Activated CD8-positive, alpha-beta memory T cell treated with anti-CD3 and anti-CD28 coated beads for 4 hours (primary cell): ENCODE data around the gene CAPN12.
"Not testable (repeated sequence)": the region's sequence is repeated elsewhere in the genome, so short reads cannot be mapped to it uniquely, and the experiment has no call there.

ENCODE experiments used
- DNase-seq, 2 donors: peaks; one replicate each; pipeline ENCODE4 v3.0.0-alpha.2; 2020; ENCODE audit warnings: low read depth in 2 of 2

The CAPN12 gene

DNA sequence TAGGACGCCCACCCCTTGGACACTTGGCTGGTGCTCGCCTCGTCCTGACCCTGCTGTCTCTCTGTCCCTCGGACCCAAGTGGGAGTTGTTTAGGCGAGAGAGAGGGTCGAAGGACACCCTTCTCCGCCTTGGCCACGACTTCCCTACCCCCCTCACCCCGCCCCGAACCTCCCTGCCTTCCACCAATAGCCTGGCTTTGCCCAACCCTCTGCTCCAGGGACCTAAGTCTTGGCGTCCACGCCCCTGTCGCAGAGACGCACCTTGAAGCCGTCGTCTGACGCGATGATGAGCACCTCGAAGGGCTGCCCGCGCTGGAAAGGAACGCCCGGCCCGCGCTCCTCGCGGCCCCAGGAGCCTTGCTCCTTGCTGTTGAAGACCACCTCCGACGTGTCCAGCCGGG, 27.3 kb upstream of the CAPN12 start:
- not testable (repeated sequence) for DNase-seq

DNA sequence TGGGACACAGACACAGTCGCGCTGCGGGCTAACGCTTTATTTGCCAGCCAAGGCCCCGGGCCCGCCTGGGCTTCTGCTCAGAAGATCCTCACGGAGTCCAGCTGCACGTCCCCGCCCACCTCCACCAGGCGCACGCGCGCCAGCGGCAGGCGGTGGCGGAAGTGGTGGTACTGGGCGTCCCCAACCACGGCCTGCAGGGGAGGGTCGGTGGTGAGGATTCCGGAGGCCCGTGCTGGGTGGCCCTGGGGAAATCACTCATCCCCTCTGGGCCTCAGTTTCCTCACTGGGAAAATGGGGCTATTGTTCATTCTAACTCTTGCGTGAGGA, 26.6 kb upstream of the CAPN12 start:
- DNase-seq, result not testable (repeated sequence)

DNA sequence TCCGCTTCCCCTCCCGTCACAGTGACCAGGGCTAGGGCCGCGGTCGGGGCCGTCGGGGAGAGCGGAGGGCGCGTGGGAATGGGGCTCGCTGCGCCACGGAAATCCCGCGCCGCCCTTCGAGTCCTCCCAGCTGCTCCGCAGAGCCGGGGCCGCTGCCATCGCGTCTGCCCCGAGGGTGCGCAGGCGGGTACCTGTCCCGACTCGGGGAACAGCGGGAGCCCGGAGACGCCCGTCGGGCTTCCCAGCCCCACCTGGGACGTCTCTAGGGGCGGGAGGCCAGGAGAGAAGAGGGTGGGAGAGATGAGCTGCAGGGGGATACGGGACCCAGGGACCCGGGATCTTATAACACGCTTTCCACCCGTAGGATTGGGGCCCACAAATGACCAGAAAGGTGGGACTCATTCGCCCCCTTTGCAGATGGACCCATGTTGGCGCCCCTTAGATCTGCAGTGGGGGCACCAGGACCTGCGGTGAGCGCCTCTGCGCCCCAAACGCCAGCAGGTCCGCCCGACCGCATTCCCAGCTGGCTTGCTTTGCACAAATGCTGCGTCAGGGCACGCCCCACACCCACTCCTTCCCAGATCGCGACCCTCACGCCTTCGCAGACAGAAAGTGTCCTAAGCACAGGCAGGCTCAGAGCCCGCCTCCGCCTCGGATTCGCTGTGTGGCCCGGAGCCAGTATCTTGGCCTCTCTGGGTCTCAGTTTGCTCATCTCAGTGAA, 26.1 kb upstream of the CAPN12 start:
- not testable (repeated sequence) for DNase-seq

DNA sequence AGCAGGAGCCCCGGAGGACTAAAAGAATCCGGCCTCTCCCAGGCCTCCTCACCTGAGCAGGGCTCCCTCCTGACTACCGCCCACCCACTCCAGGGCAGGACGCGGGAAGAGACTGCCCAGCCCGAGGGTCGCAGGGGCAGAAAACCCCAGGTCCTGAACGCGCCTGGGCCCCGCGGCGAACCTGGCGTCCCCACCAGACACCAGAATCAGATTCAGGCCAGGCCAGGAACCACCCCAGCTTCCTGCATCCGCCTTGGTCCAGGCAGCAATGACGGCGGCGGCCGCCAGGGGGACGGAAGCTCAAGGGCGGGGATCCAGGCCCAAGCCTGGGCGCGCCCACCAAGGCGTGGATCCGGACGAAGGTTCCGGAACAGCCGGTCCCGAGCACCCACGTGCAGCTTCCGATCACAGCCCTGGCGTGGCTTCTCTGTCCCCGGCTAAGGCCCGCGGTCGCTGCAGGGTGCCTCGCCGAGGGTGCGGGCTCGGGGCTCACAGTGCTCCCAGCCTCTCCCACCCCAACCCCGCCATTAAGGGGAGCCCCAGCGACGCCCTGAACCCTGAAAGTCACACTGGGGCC, 25.4 kb upstream of the CAPN12 start:
- peak; percentile 77 to 82 for DNase-seq

DNA sequence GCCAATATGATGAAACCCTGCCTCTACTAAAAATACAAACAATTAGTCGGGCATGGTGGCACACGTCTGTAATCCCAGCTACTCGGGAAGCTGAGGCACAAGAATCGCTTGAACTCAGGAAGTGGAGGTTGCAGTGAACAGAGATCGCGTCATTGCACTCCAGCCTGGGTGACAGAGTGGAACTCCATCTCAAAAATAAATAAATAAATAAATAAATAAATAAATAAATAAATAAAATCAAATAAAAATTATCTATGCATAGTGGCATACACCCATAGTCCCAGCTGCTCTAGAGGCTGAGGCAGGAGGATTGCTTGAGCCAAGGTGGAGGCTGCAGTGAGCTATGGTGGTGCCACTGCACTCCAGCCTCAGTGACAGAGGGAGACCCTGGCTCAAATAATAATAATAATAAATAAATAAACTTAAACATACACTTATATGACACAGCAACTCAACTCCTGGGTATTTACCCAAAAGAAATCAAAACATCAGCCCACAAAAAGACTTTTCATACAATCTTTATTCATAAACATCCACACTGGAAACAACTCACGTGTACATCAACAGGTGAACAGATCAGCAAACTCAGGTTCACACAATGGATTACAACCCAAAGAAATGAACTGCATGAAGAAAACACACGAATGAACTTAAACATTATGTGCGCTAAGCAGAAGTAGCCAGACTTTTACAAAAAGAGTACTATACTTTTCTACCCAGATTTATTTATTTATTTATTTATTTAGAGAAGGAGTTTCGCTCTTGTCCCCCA, 22.2 kb upstream of the CAPN12 start:
- DNase-seq, result no peak

DNA sequence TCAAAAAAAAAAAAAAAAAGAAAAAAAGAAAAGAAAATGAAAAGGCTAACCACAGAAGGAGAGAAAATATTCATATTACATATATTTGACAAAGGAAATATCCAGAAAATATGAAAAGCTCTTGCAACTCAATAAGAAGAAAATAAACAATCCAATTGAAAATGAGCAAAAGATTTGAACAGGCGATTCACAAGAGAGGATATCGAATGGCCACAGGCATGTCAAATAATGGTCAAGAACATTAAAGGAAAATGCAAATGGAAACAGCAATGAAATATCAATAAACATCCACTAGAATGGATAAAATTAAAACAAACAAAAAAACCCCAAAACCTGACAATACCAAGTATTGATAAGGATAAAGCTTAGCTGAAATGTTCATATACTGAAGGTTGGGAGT, 20.9 kb upstream of the CAPN12 start:
- DNase-seq, result no peak

DNA sequence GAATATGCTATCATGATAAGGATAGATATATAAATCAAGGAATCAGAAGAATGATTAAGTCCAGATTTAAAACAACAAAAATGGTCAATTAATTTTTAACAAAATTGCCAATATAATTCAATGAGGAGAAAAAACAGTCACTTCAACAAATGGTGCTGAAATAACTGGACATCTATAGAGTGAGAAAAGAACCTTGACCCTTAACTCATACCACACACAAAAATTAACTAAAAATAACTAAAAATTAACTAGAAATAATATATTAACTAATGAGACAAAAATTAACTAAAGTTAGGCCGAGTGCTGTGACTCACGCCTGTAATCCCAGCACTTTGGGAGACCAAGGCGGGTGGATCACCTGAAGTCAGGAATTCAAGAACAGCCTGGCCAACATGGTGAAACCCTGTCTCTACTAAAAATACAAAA, 19.5 kb upstream of the CAPN12 start:
- DNase-seq, result no peak

DNA sequence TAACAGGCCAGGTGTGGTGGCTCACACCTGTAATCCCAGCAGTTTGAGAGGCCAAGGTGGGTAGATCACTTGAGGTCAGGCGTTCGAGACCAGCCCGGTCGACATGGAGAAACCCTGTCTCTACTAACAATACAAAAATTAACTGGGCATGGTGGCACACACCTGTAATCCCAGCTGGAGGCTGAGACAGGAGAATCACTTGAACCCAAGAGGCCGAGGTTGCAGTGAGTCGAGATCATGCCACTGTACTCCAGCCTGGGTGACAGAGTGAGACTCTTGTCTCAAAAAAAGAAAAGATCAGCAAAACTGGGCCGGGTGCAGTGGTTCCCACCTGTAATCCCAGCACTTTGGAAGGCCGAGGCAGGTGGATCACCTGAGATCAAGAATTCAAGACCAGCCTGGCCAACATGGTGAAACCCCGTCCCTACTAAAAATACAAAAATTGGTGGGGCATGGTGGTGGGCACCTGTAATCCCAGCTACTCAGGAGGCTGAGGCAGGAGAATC, 17.7 kb upstream of the CAPN12 start:
- DNase-seq, result not testable (repeated sequence)

DNA sequence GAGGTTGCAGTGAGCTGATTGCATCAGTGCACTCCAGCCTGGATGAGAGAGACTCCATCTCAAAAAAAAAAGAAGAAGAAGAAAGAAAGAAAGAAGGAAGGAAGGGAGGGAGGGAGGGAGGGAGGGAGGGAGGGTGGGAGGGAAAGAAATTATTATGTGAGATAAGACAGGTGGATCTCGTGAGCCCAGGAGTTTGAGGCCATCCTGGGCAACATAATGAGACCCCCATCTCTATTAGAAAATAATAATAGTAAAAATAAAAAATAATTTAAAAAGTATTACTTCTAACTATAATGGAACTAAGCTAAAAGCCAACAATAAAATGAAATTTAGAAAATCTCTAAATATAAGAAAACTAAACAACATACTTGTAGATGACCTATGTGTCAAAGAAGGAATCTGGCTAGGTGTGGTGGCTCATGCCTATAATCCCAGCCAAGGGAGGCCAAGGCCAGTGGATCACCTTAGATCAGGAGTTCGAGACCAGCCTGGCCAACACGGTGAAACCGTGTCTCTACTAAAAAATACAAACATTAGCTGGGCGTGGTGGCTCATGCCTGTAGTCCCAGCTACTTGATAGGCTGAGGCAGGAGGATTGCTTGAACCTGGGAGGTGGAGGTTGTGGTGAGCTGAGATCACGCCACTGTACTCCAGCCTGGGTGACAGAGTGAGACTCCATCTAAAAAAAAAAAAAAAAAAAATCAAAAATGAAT, 16.7 kb upstream of the CAPN12 start:
- DNase-seq, result not testable (repeated sequence)

DNA sequence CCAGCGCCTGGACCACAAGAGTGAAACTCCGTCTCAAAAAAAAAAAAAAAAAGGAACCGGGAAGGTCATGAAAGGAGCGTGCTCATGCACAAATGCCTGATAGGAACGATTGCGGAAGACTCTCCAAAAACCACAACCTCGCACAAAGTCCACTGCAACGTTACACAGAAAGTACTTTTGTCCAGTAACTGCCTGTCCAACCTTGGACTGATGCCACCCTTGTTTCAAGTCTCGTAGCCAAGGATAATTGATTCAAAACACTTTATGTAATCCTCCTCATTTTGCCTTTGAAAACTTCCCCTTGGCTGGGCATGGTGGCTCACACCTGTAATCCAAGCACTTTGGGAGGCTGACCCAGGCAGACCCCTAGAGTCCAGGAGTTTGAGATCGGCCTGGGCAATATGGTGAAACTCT, 15.3 kb upstream of the CAPN12 start:
- no peak for DNase-seq

DNA sequence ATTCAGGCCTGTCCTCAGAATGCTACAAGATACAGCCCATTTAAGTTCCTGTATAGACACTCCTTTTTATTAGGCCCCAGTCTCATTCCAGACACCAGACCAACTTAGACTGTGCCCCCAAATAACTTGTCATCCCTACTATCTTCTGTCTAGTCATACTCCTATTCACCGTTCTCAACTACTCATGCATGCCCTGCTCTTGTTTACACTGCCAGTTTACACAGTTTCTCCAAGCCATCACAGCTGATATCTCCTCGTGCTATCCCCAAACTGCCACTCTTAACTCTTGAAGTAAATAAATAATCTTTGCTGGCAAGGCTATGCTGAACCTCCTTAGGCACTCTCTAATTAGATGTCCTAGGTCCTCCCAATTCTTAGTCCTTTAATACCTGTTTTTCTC, 9.9 kb upstream of the CAPN12 start:
- DNase-seq, result not testable (repeated sequence)

DNA sequence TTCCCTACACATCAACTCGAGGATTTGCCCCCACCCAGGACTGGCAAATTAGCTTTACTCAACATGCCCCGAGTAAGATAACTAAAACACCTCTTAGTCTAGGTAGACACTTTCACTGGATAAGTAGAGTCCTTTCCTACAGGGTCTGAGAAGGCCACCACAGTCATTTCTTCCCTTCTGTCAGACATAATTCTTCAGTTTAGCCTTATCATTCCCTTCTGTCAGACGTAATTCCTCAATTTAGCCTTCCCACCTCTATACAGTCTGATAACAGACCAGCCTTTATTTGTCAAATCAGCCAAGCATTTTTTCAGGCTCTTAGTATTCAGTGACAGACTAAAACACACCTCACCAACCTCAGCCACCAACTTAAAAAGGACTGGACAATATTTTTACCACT, 9.5 kb upstream of the CAPN12 start:
- not testable (repeated sequence) for DNase-seq

DNA sequence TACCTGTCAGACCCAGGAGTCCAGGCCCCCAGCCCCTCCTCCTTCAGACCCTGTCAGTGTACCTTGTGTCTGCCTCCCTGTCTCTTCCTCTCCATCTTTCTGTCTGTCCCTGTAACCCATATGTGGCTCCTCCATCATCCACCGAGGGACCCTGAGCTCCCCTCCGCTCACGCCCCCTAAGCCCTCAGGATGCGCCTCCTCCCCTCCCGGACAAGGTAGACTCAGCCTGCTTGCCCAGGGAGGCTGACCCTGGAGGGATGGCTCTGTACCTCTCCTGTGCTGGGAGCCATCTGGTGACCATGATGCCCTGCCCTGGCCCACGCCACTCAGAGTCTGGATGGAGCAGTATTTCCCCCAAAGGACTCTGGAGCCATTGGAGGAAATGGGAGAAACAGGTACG, 1.0 kb upstream of the CAPN12 start:
- DNase-seq, result no peak

DNA sequence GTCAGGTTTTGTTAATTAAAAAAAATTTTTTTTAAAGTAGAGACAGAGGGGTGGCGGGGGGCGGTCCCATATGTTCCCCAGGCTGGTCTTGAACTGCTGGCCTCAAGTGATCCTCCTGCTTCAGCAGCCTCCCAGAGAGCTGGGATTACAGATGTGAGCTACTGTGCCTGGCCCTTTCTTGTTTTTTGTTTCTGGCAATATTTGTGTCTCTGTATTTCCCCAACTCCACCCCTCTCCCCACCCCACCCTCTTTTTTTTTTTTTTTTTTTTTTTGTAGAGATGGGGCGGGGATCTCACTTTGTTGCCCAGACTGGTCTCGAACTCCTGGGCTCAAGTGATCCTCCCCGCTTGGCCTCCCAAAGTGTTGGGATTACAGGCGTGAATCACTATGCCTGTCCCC, 600 bp upstream of the CAPN12 start:
- DNase-seq, result no peak

DNA sequence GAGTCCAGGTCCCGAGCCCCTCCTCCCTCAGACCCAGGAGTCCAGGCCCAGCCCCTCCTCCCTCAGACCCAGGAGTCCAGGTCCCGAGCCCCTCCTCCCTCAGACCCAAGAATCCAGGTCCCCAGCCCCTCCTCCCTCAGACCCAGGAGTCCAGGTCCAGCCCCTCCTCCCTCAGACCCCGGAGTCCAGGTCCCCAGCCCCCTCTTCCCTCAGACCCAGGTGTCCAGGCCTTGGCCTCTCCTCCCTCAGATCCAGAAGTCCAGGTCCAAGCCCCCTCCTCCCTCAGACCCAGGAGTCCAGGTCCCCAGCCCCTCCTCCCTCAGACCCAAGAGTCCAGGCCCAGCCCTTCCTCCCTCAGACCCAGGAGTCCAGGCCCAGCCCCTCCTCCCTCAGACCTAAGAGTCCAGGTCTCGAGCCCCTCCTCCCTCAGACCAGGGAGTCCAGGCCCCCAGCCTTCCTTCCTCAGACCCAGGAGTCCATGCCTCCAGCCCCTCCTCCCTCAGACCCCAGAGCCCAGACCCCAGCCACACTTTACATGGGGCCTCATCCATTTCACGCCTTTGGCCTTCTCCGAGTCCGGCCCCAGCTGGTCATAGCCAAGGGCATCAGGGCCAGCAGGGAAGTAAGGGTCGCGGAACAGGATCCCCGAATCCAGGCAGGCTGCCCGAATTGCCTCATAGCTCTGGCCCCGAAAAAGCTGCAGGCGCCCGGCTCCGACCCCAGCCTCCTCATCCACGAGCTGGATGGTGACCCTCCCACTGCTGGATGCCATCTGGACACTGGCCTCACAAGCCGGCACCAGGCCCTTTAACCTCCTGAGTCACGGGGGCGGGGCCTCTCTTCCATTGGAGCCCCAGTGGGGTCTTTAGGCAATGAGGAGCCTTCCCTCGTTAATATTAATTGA, 628 bp downstream of the CAPN12 start:
- no peak for DNase-seq

DNA sequence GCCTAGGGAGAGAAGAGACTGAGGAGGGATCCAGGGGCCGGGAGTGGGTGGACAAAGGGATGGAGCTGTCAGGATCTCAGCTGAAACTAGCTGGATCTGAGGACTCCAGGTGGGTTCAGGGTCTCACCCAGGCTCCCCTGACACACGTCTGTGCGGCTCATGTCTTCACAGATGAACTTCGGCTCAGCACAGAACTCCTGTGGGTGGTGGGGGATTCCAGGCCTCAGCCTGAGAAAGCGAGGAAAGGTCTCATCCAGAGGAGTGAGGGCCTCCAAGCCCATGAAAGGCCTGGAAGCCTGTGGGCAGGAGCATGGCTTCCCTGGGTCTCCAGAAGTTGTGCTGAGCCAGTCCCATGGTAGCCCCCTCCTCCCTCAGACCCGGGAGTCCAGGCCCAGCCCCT, 1.4 kb downstream of the CAPN12 start:
- DNase-seq, result no peak

DNA sequence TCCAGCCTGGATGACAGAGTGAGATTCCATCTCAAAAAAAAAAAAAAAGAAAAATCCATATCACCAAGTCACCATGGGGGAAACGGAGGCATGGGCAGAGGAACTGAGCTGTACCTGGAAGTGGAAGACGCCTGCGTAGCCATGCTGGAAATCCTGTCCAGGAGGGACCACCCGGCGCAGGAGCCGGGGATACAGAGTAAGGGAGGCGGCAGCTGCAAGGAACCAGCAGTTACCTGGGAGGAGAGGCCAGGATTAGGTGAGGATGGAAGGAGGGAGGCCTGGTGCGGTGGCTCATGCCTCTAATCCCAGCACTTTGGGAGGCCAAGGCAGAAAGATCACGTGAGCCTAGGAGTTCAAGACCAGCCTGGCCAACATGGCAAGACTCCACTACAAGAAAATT, 2.0 kb downstream of the CAPN12 start:
- no peak for DNase-seq

DNA sequence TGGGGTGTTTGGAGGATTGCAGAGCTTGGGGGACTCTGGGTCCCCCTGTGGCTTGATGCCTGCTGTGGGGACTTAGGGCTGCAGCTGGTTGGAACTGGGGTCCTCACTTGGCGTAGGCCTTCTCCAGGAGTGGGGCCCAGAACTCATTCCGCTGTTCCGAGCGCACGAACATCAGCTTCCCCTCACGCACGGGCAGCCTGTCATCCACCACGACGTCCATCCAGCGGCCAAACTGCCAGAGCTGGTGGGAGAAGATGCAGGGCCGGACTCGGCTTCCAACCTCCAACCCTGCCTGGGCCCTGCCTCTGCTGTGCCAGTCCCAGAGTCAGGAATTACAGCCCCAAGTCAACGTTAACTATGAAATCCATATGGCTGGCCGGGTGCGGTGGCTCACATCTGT, 2.6 kb downstream of the CAPN12 start:
- no peak for DNase-seq

DNA sequence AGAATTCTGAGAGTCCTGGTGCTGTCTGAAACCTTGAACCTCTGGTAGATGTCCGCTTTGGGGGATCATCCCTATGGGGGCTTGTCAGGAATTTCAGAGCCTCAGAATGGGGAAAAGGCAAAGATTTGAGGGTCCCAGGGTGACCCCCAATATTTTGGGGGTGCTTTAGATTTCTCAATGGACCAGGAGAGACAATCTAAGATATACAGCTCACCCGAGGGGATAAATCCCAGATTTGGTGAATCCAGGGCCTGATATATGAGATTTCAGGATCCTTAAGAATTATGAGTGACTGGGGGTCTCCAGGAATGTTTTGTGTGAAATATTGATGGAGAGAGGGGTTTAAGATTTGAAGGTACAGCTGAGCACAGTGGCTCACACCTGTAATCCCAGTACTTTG, 3.3 kb downstream of the CAPN12 start:
- no peak for DNase-seq

DNA sequence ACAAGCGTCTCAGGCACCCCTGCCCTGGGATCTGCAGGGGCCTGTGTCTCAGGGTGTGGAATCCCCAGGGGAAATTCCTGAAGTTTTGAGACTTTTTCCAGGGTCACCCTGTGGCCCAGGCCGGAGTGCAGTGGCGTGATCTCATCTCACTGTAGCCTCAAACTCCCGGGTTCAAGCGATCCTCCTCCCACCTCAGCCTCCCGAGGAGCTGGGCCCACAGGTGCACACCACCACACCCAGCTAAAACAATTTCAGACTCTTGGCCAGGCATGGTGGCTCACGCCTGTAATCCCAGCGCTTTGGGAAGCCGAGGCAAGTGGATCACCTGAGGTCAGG, 4.0 kb downstream of the CAPN12 start:
- DNase-seq, result no peak
